ENCODE data around the gene ELN.
"Not testable (repeated sequence)": the region's sequence is repeated elsewhere in the genome, so short reads cannot be mapped to it uniquely, and the experiment has no call there.

ELN gene

GRCh38 chr7:74027683-74028320 is at the start of gene ELN:
TSS of gene ELN (plus strand) at chr7:74028173. CDS start at chr7:74028188, 15 bp downstream.
- DNase-seq (ENCODE audit: low spot score), result no peak

- DNase-seq (ENCODE audit: low spot score), result peak; percentile 50
Observed at GRCh38 chr7:73978661-73979563, 49.1 kb upstream of the ELN start.

DNA sequence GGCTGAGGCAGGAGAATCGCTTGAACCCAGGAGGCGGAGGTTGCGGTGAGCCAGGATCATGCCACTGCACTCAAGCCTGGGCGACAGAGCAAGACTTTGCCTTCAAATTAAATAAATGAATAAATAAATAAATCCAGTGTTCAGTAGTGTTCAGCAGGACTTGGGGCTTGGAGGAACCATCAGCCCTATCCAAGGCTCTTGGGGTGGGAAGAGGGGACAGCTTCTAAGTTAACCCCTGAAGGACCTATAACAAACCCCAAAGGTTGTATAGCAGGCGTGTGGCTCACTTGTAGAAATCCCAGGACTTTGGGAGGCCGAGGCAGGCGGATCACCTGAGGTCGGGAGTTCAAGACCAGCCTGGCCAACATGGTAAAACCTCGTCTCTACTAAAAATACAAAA is 48.3 kb upstream of the ELN start:
- DNase-seq (ENCODE audit: low spot score), result not testable (repeated sequence)

DNA sequence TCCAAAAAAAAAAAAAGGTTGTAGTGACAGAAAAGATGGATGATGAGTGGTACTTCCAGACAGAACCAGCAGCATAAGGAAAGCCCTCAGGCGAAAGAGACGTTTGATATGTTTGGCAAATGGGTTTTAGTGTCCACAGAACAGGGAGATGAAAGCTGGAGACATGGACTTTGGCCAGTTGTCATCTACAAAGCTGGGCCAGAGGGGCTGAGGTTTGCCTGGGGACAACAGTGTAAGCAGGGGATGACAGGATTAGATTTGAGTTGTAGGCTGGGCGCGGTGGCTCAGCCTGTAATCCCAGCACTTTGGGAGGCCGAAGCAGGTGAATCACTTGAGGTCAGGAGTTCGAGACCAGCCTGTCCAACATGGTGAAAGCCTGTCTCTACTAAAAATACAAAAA is 47.8 kb upstream of the ELN start:
- no peak for DNase-seq (ENCODE audit: low spot score)

- DNase-seq (ENCODE audit: low spot score), result no peak
Observed at GRCh38 chr7:73981933-73982332, 46.0 kb upstream of the ELN start.

- DNase-seq (ENCODE audit: low spot score), result no peak
Observed at GRCh38 chr7:73983437-73984164, 44.4 kb upstream of the ELN start.

- DNase-seq (ENCODE audit: low spot score), result no peak
Observed at GRCh38 chr7:73984481-73985205, 43.3 kb upstream of the ELN start.

DNA sequence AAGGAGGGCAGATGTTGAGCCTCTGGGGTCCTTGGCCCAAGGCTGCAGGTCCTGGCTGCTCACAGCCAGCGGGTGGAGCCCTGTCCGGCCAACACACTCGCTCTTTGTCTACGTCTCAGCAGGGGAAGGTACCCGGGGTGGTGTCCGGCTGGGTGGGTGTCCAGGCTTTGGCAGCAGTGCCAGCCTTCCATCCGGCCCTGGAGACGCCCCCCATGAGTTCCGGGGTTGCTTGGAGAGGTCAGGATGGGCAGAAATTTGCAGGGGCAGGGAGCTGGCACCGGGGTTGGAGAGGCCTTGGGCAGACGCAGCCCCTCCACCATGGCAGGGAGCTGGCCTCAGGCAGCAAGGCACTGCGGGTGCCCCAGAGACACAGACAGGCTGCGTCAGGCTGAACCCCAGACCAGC is 42.2 kb upstream of the ELN start:
- no peak for DNase-seq (ENCODE audit: low spot score)

DNA sequence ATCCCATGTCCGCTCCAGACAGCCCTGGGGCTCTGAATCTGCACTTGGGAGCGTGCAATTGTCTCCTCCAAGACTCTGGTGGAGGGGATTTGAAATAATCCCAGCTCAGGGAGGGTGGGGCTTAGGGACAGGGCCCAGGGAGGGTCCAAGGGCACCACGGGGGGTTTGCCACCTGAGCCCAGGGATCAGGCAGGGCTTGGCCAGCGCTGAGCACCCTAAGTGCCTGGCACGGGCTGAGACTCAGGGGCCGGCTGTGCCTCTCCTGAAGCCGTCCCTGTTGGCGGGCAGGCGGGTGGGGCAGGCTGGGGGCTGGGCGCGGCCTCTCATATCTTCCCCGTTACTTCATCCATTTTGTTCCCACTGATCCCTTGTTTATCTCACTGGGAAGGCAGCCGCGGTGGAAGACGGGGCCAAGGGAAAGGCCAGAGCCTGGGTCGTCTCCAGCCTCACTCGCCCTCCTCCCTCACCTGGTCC is 41.8 kb upstream of the ELN start:
- no peak for DNase-seq (ENCODE audit: low spot score)

DNA sequence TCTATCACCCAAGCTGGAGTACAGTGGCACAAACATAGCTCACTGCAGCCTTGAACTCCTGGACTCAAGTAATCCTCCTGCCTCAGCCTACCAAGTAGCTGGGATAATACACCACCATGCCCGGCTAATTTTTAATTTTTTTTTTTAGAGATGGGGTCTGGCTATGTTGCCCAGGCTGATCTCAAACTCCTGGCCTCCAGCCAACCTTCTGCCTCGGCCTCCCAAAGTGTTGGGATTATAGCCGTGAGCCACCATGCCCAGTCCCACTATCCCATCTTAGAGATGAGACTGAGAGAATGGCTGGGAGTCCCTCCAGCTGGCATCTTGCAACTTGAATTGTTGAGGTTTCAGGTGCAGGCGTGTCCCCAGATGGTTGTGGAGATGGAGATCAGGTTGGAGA is 40.7 kb upstream of the ELN start:
- no peak for DNase-seq (ENCODE audit: low spot score)

GRCh38 chr7:73988197-73988596 is 39.8 kb upstream of the ELN start:
- no peak for DNase-seq (ENCODE audit: low spot score)

- DNase-seq (ENCODE audit: low spot score), result no peak
Observed at GRCh38 chr7:73991522-73992100, 36.4 kb upstream of the ELN start.

DNA sequence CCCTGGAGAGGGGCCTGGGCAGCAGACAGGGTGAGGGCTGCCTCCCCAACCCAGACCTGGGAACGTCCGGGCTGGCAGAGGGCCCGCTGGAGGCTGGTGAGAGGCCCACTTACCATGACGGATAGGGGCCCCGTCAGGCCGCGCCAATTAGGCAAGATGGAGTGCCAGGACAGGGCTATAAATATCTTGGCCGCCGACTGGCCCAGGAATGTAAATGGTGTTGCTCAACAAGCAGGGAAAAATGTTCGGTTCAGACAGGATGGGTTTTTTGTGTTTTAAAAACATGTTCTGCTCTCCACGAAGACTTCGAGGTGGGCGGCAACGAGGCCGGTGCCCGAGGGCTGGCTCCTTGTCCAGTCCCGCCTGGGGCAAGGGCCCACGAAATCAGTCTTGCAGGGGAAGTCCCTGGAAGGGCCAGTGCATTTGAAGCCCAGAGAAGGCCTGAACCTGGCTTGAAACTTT is 35.8 kb upstream of the ELN start:
- no peak for DNase-seq (ENCODE audit: low spot score)

DNA sequence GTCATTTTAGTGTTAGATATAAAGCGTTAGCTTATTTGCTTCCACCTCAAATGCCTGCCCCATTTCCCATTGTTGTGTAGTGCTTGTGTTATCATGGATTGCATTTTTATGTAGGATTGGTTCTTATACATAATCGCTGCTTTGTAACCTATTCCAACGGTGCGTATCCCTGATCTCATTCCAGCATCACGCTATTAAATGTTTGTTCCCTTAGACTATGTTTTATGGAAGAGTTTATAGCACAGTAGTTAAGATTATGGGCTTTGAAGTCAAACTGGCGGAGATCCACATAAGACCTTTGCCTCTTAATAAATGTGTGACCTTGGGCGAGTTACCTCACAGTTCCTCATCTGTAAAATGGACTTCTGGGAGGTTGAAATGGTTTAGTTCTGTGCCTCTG is 34.0 kb upstream of the ELN start:
- DNase-seq (ENCODE audit: low spot score), result no peak

- DNase-seq (ENCODE audit: low spot score), result no peak
Observed at GRCh38 chr7:73994761-73995160, 33.2 kb upstream of the ELN start.

DNA sequence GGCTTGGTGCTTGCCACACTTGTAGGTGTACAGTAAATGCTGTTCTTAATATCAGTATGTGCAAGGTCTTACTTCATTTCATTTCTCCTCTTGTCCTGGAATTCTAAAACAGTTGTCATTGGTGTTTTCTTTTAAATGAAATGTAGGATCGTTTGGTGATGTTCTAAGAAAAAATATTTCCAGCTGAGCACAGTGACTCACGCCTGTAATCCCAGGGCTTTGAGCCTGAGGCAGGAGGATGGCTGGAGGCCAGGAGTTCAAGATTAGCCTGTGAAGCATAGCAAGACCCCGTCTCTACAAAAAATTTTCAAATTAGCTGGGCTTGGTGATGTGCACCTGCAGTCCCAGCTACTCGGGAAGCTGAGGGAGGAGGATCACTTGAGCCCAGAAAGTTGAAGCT is 32.6 kb upstream of the ELN start:
- no peak for DNase-seq (ENCODE audit: low spot score)

DNA sequence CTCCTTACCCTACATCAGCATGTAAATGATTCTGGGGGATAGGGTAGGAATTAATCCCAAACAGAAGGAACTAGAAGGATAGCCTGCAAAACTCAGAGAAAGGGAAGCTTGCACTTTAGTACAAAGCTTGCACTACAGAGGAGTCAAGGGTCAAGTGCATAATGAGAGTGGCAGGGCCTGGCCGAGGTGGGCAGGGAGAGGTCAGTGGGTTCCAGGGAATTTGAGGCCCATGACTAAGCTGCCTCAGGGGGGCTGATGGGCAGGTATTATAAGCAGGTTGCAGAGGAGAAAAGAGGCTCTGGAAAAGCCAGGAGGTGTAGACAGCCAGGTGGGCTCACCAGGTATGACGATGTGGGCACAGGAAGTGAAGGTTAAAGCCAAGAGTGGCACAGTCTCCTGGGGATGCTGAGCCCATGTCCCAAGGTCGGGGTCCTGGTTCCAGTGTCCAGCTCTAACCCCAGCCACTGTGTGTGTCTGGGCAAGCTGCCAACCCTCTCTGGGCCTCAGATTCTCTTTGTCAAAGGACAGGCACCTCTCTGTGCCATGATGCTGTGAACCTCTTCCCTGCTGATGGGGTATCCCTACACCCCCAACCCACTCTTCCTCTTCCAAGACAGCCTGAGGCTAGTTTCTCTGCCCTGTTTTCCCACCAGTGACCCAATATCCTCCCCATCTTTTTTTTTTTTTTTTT is 32.0 kb upstream of the ELN start:
- no peak for DNase-seq (ENCODE audit: low spot score)

DNA sequence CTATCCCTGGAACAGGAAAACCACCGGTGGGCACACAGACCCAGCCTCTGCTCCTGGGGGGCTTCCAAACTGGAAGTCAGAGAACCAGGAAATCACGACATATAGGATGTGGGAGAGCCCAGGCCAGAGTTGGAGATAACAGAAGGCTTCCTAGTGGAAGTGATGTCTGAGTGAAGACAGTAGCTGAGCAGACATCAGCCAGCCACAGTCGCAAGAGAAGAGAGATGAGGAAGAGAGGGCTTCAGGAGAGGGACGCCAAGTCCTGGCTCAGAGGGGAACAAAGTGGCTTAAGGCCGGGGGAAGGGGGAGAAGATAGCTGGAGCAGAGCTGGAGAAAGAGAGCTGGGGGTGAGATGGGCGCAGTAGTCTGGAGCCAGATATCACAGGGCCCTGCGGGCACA is 30.9 kb upstream of the ELN start:
- no peak for DNase-seq (ENCODE audit: low spot score)

- no peak for DNase-seq (ENCODE audit: low spot score)
Observed at GRCh38 chr7:73999664-74000435, 28.1 kb upstream of the ELN start.

DNA sequence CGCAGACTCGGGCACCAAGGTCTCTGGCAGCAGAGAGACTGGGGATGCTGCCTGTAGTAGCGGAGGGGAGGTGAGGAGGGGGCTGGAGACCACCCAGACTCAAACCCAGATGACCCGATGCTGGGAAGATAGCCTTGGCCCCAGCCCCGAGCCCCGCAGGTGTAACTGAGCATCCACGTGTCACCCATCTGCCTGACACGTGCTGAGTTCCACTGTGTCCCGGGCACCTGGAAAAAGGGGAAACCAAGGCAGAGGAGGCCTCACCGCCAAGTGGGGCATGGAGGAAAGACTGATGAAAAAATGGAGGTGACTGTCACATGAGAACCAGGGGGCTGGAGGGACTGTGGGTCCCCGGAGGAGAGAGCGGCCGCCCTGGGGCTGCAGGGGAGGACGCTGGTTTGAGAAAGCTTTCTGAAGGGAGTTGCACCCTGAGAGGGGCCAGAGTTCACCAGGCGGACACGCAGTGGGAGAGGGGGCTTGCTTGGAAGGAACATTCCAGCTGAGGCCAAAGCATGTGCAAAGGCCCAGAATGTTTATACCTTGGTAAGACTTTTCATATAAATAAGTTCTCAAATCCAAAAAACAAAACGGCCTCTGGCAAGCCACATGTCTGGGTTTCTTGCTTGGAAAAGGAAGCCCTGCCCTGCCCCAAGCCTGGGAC is 27.4 kb upstream of the ELN start:
- DNase-seq (ENCODE audit: low spot score), result no peak
